GM12872 (cell line): ENCODE data around the gene GPR137B.

ENCODE experiments used
- CTCF ChIP-seq: IDR thresholded peaks from 3 replicates; pipeline ENCODE4 v1.5.1; 2011; ENCODE audit warnings: low read depth, mild to moderate bottlenecking, low read length, moderate library complexity; ENCODE audit not compliant: insufficient read depth

The GPR137B gene

GRCh38 chr1:236247286-236247685 lies 104.9 kb downstream of the GPR137B start:
- no peak for TF ChIP-seq CTCF

GRCh38 chr1:236251587-236251986 lies 109.2 kb downstream of the GPR137B start:
- TF ChIP-seq CTCF = no peak

DNA sequence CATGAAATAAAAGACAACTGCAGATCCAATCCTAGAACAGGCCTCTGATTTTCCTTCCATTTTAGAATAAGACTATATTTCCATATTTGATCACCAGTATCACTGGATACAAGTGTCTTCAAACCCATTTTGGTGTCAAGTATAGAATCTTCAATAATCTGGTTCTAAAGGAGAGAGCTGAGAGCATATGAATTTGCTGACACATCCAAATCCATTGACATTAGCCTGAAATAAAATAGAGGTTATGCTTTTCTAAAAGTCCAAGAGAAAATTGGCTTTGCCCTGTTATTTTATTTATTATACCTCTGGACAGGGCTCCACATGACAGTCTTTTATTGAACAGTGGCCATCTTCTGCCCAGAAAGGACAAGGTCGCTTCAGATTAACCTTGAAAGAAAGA lies 110.8 kb downstream of the GPR137B start:
- TF ChIP-seq CTCF = no peak

DNA sequence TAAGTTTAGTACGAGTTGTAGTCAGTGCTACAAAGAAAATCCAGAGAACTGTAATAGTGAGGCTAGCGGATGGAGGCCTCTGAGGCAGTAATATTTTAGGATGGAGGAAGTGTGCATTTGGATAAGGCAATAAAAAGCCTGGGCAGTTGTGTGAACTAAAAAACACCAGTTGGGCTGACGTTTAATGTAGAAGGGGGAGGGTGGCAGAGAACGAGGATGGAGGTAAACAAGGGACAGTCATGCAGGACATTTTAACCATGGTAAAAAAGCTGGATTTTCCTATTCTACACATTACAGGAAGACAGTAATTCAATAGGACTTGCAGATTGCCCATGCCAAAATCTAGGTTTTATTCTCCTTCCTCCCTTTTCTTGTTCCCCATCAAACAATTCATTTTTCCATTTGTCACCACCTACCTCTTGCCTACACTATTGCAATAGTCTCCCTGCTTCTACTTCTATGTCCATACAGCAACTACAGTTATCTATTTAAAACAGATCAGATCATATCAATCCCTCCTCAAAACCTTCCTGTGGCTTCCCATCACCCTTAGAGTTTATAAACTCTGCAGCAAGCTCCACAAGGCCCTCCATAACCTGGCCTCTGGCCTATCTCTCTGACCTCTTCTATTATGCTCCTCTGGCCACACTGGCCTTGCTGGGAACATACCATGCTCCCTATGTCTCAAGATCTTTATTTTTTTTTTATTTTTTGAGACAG lies 111.7 kb downstream of the GPR137B start:
- TF ChIP-seq CTCF = no peak

- no peak for TF ChIP-seq CTCF
These were observed 114.9 kb downstream of the GPR137B start for GRCh38 chr1:236257216-236257615.

DNA sequence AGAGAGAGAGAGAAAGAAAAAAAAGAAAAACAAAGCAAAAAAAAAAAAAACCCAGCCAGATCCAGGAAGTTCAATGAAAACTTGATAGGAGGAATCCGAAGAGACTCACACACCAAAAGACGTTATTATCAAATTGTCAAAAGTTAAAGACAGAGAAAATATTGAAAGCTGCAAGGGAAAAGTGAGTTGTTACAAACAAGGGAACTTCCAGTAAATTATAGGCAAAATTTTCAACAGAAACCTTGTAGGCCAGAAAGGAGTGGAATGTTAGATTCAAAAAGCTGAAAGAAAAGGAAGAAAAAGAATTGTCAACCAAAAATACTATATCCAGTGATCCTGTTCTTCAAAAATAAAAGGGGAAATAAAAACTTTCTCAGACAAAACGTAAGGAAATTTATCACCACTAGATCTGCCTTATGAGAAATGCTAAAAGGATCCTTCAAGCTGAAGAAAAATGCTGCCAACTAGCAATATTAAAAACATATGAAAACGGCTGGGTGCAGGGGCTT lies 115.8 kb downstream of the GPR137B start:
- no peak for TF ChIP-seq CTCF
